GM21529 (cell line): ENCODE measurements around the gene ZDHHC14.

Experiments used
- ATAC-seq: cut with Tn5 transposase; IDR thresholded peaks from one replicate; pipeline ENCODE4 v1.9.1; 2021; ENCODE audit not compliant: unreplicated experiment

The ZDHHC14 gene

DNA sequence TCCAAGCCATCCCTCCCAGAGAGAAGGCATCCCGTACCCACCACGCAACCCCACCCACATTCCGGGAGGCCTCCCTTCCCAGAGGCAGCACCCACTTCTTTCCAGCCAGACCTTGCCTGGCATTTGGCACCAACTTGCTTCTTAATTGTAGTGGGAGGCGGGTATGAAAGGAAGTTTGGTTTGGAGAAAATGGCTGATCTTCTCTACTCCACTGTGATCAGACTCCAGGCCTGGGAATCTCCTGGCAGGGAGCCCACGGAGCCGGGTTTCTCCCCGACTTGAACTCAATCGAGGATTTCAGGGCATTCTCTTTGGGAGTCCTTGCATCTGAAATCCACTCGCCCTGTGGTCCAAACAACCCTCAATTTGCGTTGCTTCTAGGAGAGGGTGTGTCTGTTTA is 107.1 kb downstream of the ZDHHC14 start:
- no peak for ATAC-seq

- no peak for ATAC-seq
These were observed 107.7 kb downstream of the ZDHHC14 start for GRCh38 chr6:157488716-157489118.

GRCh38 chr6:157490611-157491269 is 109.8 kb downstream of the ZDHHC14 start:
- ATAC-seq, result no peak

- ATAC-seq, result no peak
These were observed 110.7 kb downstream of the ZDHHC14 start for GRCh38 chr6:157491571-157492232.

DNA sequence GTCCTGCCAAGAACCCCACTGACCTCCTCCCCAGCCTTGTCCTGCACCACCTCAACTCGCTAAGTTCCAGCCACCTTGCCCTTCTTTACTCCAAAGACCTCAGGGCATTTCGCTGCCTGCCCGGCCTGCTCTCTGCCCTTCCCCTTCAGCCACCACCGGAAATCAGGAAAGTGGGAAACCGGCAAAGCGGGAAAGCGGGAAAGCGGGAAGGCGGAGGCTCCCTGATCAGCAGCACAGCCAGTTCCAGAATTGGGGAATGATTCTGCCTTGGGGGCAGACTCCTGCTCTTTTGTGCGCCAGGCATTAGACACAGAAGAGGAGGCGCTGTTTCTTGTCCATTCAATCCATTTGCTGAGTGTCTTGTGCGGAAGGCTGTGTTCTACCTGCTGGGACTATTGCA is 111.3 kb downstream of the ZDHHC14 start:
- ATAC-seq, result no peak

GRCh38 chr6:157492741-157493140 is 111.8 kb downstream of the ZDHHC14 start:
- ATAC-seq, result no peak

- no peak for ATAC-seq
These were observed 112.2 kb downstream of the ZDHHC14 start for GRCh38 chr6:157493173-157493572.

DNA sequence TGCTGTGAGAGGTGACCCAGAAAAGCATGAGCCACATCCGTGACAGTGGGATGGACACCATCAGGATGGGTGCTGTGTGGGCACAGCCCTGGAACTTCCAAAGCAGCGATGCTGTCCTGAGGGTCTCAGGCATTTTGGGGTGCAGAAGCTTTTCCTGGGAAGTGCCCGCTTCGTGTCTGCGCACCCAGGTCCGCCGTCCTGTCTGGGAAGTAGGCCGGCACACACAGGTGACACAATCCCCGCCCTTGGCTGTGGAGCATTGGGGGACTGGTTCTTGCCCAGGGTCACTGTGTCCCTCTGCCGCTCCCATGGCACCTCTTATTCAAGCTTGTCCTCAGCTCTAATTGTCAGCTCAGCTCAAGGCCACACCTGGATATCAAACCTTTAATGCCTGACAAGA is 112.6 kb downstream of the ZDHHC14 start:
- no peak for ATAC-seq

GRCh38 chr6:157494132-157494710 is 113.2 kb downstream of the ZDHHC14 start:
- ATAC-seq, result no peak

DNA sequence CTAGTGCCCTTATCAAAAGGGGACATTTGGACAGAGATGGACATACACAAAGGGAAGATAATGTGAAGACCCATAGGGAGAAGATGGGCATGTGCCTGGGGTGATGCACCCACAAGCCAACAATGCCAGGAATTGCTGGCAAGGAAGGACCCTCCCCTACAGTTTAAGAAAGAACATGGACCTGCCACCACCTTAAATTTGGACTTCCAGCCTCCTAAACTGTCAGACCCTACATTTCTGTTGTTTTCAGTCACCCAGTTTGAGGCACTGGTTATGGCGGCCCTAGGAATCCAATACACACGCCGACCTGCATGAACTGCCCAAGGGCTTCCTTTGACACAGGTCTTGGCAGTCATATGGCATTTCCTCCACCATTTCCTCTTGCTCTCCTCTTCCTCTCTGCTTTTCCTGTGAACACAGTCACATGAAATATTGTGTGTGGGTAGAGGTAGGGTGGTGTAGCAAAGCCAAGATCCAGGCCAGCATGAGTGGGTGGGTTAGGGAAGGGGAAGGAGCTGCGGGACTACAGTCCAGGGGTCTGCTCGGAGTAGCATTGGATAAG is 115.6 kb downstream of the ZDHHC14 start:
- no peak for ATAC-seq

GRCh38 chr6:157497579-157497978 is 116.6 kb downstream of the ZDHHC14 start:
- no peak for ATAC-seq

- ATAC-seq, result no peak
These were observed 117.8 kb downstream of the ZDHHC14 start for GRCh38 chr6:157498817-157499216.

DNA sequence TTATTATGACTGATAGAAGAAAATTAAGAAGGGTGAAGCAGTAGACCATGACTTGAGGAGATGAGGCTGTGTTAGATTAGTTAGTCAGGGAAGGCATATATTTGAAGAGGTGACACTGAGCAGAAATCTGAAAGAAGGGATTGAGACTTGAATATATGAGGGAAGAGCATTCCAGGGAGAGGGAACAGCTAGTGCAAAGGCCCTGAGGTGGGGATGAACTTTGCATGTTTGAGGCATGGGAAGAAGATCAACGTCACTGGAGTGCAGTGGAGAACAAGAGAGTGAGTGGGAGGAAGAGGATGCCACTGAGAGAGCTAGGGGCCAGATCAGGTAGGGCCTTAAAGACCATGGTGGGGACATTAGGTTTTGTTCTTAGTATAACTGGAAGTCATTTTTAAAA is 119.0 kb downstream of the ZDHHC14 start:
- no peak for ATAC-seq

- no peak for ATAC-seq
These were observed 122.2 kb downstream of the ZDHHC14 start for GRCh38 chr6:157503018-157503747.

DNA sequence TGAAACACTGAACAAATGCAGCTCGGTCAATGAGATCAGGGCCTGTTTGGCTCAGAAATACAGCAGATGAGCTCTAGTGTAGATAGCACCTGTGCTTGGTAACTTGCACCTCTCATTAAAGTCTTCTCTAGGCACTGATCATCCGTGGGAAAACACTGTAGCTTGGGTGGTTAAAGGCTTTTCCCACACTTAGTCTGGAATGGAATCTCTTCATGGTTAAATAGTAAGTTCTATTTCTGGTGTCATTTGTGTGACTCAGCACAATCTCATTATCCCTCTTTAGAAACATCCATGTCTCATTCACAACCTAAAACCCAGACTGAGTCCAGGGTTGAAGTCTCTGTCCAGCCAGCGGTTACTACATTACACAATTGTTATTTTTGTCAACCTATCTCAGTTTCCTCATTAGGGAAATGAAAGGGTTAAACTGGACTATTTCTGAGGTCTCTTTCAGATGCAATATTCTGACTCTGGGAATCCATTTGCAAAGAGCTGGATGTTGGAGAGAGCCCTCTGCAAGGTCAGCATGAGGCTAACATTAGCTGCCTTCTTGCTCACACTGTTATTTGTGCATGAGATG is 125.0 kb downstream of the ZDHHC14 start:
- no peak for ATAC-seq

DNA sequence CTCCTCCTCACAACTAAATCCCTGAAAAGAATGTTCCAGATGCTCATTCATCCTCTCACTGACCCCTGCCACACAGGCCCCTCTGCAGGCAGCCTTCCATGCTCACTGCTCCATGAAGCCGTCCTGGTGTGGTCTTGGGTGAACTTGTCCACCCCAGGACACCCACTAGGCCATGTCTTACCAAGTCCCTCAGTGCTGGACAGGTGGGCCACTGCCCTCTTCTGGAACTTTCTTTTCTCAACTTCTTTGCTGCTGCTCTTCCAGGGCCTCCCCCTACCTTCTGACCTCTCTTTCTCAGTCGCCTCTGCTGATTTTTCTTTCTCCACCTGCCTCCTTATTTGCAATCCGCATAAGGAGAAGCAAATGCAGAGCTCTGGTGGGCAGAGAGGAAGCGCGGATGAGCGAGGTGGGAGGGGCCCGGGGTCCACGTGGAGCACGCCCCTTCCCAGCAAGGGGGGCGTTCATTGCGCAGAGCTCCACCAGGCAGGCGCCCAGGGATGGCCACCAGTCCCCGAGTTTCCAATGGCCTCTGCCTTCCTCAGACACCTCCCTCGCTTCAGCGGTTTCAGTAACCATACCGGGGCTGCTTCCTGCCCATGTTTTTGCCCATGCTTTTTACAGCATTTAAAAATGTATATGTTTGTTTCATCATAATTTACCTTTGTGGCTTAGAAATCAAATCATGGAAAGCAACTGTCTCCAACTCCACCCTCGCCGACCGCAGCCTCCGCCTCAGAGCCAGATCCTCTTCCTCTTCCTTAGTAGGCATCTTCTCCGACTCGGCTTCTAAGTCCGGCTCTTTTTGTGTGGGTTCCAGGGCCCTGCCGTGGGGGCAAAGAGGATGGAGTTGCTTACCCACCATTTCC is 129.6 kb downstream of the ZDHHC14 start:
- ATAC-seq, result no peak

DNA sequence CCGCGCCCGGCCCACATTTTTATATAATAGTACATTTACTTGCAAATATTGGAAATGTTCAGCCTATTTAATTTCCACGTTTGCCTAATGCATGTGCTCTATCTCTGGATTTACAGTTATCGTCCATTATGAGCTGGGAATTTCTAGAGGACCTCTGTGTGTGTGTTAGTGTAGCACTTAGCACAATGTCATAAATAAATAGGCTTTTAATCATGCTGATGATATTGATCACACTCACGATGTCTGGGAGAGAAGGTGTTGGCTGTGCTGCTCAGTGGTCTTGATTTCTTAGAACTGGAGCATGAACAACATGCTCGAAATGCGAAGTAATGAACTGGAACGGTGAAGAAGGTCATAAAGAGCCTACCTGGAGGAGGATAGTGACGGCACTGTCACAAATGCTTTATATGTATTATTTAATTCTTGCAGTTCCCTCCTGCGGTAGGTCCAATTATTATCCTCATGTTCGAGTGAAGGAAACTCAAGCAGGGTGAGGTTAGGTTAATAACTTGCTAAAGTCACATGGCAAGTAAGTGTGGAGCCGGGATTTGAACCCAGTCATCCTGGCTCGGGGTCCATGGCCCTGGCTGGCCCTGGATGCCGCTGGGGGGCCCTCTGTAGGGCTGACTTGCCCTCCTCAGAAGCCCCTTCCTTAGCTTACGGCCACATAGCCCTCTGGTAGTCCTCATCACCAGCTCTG is 130.8 kb downstream of the ZDHHC14 start:
- no peak for ATAC-seq

DNA sequence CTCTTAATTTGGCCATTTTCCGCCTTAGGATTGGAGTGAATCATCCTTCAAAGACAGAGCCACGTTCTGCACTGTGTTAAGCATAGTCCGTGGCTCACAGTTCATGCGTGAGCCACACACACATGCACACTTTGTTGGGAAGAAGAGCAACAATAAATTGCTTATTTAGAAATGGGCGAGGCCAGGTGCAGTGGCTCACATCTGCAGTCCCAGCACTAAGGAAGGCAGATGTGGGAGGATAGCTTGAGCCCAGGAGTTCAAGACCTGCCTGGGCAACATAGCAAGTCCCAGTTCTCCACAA is 131.3 kb downstream of the ZDHHC14 start:
- ATAC-seq, result no peak

DNA sequence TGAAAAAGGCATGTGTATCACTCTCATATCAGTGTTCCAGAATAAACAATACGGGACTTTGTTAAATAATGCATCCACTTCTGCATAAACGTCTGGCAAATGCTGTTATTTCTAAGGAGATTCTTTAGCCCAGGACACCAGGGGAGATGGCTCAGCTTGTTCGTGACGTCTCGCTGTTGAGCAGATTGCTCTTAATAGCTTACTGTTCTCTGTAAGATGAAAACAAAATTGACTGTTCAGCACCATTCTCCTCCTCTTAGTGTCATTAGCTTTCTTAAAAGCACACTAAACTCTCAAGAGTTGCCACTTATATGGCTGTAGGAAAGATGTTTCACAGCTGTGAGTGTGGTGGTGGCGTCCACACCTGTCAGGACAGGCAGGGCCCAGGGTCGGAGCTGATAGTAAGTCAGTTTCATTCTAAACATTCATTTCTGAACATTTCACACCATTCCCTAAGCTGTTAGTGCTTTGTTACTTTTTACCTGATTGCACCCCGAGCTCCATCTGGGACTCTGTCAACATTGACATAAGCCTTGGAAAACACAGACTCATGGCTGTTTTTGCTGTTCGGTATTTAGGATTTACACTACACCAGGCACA is 132.1 kb downstream of the ZDHHC14 start:
- ATAC-seq, result no peak
